ENCODE measurements around the gene SLC39A13.
A peak's percentile ranks its signal among the peaks of the same experiment; 100 is the strongest.

SLC39A13 gene

DNA sequence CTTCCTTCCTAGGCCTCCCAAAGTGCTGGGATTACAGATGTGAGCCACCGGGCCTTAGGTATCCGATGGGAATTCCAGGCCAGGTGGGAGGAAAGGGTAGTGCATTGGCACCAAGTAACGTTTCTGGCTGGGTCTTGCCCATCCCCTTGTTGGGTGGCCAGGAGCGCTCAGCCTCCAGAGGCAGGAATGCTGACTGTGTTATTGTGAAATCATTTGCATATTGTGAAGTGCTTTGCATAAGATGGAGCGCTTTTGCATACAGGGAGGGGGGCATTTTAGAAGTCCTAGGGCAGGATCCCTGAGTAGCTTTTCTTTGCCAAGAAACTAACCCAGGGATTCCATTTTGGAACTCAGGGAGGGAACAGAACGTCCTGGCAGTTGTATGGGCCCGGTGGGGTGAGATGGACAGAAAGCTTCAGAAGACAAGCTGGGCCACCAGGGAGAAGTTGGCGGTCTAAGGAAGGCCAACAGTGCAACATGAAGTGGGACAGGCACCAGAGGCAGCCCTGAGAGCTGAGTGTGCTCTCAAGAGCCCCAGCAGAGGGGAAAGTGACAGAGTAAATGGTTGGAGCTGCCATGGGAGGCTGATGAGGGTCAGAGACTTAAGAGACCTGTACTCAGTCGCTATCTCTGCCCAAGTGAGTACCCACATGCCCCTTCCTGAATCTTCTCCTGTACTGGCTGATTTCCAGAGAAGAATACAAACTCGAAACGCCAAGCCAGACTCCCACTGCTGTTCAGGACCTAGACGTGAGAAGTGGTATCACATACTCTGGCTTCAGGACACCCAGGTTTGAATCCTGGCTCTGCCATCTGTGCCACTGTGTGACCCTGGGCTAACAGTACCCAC lies 1.3 kb upstream of the SLC39A13 start:
- DNase-seq = peak; percentile 84

GRCh38 chr11:47408598-47409439 lies 429 bp downstream of the SLC39A13 start:
- DNase-seq = peak; percentile 44

- no peak for DNase-seq
Measured at GRCh38 chr11:47409440-47410369, 1.3 kb downstream of the SLC39A13 start.

- DNase-seq = no peak
Measured at GRCh38 chr11:47410370-47411264, 2.2 kb downstream of the SLC39A13 start.

- peak; percentile 78 for DNase-seq
Measured at GRCh38 chr11:47411884-47412746, 3.7 kb downstream of the SLC39A13 start.

DNA sequence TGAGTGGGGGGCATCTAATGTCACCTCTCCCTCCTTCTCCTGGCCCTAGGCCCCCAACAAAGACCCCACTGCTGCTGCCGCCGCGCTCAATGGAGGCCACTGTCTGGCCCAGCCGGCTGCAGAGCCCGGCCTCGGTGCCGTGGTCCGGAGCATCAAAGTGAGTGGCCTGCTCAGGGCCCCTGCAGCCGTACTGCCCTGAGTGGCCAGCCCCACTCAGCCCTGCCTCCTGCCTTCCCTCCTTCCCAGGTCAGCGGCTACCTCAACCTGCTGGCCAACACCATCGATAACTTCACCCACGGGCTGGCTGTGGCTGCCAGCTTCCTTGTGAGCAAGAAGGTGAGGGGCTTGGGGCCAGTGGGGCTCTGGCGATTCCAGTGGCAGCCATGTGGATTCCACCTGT lies 5.0 kb downstream of the SLC39A13 start:
- DNase-seq = no peak

DNA sequence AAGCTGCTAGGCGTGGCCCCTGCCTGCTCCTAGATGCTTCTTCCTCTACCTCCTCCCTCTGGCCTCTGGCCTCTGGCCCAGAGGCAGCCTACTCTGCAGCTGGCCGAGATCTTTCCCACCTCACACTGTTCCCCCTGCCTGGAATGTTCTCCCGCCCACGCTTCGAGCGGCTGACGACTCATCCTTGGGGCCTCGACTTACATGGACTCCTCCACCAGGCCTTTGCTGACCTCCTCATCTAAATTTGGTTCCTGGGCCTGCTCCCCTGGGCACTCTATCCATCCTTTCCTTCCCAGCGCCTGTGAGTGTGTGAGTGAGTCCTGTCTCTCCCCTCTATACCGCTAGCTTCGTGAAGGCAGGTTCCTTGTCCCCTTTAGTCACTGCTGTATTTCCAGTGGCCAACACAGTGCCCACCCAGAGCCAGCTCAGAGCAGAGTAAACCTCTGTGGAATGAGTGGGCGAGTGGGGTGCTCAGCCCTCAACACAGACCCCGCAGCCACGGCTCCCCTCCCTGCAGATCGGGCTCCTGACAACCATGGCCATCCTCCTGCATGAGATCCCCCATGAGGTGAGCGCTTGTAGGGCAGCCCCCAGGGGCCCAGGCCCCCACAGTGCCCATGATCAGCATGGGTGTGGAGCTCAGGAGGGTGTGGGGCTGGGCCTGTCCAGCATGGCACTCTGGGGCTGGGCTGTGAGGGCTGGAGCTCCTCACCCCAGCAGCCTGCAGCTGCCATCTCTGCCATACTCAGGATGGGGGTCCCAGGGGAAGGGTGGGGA lies 5.7 kb downstream of the SLC39A13 start:
- no peak for DNase-seq

DNA sequence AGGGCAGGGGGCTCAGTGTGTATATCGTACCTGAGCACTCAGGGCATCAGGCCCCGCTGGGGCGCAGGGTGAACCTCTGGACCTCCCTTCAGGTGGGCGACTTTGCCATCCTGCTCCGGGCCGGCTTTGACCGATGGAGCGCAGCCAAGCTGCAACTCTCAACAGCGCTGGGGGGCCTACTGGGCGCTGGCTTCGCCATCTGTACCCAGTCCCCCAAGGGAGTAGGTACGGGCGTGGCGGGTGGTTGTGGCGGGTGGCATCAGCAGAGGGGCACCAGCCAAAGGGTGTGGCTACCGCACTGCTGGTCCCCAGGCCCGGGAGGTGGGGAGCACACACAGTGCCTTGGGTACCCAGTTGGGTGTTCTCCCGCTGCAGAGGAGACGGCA lies 6.3 kb downstream of the SLC39A13 start:
- no peak for DNase-seq

DNA sequence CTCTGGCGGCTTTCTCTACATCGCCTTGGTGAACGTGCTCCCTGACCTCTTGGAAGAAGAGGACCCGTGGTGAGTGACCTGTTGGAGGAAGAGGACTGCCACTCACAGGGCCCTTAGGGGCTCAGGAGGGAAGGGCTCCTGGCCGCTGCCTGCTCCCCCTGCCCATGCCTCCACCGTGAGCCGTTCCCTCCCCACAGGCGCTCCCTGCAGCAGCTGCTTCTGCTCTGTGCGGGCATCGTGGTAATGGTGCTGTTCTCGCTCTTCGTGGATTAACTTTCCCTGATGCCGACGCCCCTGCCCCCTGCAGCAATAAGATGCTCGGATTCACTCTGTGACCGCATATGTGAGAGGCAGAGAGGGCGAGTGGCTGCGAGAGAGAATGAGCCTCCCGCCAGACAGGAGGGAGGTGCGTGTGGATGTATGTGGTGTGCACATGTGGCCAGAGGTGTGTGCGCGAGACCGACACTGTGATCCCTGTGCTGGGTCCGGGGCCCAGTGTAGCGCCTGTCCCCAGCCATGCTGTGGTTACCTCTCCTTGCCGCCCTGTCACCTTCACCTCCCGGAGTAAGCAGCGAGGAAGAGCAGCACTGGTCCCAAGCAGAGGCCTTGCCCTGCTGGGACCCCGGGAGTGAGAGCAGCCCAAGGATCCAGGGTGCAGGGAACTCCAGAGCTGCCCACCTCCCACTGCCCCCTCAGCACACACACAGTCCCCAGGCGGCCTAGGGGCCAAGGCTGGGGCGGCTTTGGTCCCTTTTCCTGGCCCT lies 6.9 kb downstream of the SLC39A13 start:
- no peak for DNase-seq

DNA sequence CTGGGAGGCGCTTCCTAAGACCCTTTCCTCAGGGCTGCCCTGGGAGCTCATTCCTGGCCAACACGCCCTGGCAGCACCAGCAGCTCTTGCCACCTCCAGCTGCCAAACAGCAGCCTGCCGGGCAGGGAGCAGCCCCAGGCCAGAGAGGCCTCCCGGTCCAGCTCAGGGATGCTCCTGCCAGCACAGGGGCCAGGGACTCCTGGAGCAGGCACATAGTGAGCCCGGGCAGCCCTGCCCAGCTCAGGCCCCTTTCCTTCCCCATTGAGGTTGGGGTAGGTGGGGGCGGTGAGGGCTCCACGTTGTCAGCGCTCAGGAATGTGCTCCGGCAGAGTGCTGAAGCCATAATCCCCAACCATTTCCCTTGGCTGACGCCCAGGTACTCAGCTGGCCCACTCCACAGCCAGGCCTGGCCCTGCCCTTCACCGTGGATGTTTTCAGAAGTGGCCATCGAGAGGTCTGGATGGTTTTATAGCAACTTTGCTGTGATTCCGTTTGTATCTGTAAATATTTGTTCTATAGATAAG lies 7.6 kb downstream of the SLC39A13 start:
- DNase-seq = no peak

GRCh38 chr11:47417712-47418111 lies 9.3 kb downstream of the SLC39A13 start:
- no peak for DNase-seq

DNA sequence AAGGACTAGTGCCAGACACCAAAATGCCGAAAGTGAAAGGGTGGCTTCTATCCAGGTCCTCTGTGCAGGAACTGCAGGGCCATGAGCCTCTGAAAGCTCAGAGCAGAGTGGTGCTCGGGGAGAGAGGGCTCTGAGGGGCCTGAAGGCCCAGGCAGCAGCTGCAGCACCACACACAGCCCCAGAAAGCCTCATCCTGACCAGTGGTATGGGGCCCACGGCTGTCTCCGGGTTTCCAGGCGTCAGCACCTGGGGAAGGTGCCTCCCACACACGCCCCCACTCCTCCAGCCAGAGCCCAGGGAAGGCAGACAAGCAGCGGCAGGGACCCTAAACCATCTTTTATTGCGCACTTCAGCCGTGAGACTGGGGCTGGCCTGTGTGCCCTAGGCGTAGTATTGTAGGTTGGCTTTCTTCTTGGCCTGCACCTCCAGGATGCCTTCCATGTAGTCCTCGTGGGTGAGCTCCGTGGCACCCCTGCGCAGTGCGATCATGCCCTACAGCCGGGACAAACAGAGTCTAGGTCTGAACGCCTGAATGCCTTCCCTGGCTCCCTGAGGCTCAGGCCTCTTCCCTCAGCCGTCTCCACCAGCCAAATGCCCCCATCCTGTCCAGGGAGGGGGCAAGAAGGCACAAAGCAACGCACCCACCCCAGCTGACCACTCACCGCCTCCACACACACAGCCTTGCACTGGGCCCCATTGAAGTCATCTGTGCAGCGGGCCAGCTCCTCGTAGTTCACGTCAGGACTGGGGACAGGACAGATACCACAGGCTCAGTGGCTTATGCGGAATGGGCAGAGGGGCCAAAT lies 10.3 kb downstream of the SLC39A13 start:
- DNase-seq = no peak

DNA sequence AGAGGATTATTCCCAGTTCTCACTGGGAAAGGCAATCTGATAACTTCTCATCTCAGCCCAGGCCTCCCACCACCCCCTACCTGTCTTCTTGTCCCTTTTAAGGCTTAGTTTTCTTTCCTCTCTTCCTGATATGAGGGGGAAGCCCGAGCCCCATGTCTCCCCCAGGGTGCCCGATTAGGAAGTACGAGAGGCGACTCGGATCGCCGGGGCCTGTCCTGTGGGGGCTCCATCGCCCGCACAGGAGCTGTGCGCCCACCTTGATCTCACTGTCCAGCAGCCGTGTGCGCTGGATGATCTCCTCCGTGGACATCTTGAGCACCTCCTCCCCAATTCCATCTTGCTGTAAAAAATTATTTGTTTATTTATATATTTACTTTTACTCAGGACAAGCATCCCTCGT lies 17.2 kb downstream of the SLC39A13 start:
- no peak for DNase-seq

DNA sequence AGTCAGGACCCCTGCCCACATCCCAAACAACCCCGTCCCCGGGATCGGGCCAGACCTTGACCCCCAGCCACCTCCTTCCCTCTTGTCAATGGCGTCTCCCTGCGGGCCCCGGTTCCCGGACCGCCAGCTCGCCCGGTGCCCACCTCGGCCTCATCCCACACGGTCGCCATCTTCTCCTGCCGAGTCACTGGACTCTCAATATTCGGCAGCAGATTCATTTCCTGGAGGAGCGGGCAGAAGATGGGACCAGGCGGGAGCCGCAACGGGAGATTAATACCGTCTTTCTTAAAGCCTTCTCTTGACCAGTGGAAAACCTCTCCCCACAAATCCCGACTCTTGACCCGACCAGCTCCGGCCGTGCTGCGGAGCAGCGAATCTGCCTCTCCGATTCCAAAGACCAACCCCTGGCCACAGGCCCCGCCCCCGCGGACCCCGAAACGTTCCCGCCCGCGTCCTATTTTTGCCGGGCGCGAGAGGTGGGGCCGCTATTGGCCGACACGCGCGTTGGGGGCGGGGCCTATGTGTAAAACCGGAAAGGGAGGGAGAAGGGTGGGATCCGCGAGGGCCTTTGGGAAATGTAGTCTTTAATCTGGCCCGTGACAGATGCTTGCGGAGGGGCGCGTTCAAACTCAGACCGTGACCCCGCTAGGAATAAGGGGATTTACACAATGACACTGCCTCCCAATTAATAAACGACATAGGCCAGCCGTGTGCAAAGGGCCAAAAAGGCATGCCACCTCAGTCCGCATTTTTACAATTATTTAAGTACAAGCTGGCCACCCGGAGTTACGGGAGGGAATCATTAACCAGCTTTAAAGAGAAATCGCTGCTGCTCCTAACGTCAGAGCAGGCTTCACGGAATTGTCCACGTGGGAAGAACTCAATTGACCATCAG lies 17.9 kb downstream of the SLC39A13 start, which contains the start of gene PSMC3:
TSS of gene PSMC3 (minus strand) at position 378 of the 895 bp plus-strand sequence. CDS start at position 218, 160 bp downstream.
- peak; percentile 99 for DNase-seq

DNA sequence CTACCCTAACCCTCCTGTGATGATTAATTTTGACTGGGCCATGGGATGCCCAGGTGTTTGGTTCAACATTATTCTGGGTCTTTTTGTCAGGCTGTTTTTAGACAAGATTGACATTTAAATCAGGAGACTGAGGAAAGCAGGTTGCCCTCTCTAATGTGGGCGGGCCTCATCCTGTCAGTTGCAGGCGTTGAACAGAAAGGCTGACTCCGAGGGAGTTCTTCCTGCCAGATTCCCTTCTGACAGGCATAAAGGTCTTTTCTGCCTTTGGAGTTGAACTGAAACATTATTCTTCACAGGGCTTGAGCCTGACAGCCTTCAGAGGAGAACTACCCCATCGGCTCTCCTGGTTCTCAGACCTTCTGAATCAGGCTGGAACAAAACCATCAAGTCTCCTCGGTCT lies 22.1 kb downstream of the SLC39A13 start:
- DNase-seq = no peak

DNA sequence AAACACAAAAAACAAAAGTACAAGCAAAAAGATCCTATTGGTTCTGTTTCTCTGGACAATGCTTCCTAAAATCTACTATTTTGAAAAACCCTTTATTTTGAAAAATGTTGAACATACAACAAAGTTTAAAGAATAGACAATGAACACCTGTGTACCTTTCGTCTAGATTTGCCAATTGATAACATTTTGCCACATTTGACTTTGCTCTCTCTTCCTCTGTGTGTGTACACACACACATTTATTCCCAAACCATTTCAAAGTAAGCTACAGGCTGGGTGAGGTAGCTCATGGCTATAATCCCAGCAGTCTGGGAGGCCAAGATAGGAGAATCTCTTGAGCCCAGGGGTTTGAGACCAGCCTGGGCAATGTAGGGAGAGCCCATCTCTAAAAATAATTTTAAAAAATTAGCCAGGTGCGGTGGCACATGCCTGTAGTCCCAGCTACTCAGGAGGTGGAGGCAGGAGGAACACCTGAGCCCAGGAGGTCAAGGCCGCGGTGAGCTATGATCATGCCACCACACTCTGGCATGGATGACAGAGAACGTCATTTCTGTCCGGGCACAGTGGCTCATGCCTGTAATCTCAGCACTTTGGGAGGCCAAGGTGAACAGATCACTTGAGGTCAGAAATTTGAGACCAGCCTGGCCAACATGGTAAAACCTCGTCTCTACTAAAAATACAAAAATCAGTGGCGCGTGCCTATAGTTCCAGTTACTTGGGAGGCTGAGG lies 23.1 kb downstream of the SLC39A13 start:
- DNase-seq = no peak
